ENCODE results near the gene SLC25A22. TPM values are rescaled to one million over a fixed set of nuclear protein-coding genes. Genes with fewer than 3 reads are reported as not detected.
A peak's percentile ranks its signal among the peaks of the same experiment; 100 is the strongest.

The SLC25A22 gene
- total and polyA plus RNA-seq, 10 of the 15 experiments (the other 5 are each of a cell fraction or from before 2014, with no cell fraction given): 0.27 to 27.0 (median 8.2) TPM

DNA sequence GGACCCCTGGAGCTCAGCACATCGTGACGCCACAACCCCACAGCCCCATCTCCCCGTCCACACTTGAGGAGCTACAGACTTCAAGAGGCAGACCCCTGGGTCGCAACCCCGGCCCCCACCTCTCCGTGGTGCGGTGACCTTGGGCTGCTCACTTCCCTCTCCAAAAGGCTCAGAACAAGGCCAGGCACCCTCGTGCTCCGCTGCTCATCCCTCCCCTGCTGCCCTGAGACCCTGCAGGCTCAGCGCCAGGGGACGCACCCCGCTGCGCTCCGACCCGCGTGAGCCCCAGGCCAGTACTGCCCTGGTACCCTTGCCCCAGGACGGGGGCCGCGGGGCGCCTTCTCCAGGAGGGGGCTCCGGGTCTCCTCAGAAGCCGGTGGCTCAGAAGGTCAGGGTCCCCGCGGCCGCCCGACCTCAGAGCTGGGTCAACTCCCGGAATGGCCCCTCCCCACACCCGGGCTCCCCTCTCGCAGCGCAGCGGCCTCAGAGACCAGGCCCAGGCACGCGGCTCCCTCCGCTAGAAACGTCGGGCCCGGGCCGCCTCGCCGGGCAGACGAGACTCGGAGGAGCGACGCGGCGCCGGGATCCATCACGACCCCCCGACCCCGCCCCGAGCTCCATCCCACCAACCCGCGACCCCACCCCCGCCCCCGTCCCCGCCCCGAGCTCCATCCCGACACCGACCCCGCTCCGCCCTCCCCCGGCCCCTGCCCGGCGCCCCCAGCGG lies 21.4 kb downstream of the SLC25A22 start:
- in situ Hi-C loops (cut with MboI): no loop called here
- CTCF ChIA-PET: interaction anchor here (0.9 kb wide), 1 partner anchor 51 kb away, joined by 5 read pairs; no protein-coding TSS in a partner anchor
- TF ChIP-seq POLR2AphosphoS2 (IDR thresholded peaks at IDR 0.05; ENCODE audit: low read depth, low read length) (no peak), NR2F1 (conservative IDR thresholded peaks at IDR 0.05) (peak; percentile 54; the same call in 1 of the 2 replicates), LARP7 (IDR thresholded peaks at IDR 0.05) (0 out of 2 replicates have a peak, but pooled peaks have one; percentile 46), POLR2AphosphoS5 (IDR thresholded peaks at IDR 0.05; ENCODE audit: low read length) (peak; percentile 40; the same call in 1 of the 2 replicates), POLR2A (IDR thresholded peaks at IDR 0.05; ENCODE audit: low read depth, low read length) (peak; percentile 71), MXI1 (IDR thresholded peaks at IDR 0.05; ENCODE audit: low read depth, low read length) (peak; percentile 55), RUNX3 (IDR thresholded peaks at IDR 0.05; ENCODE audit: low read length) (no peak), WRNIP1 (IDR thresholded peaks at IDR 0.05; ENCODE audit: borderline replicate concordance, low read depth, low read length) (no peak), DPF2 (IDR thresholded peaks at IDR 0.05) (0 out of 2 replicates have a peak, but pooled peaks have one; percentile 15), GATAD2B (conservative IDR thresholded peaks at IDR 0.05; ENCODE audit: low read depth) (0 out of 2 replicates have a peak, but pooled peaks have one; percentile 31), SPI1 (IDR thresholded peaks at IDR 0.05; ENCODE audit: borderline replicate concordance, insufficient read depth, low read depth, low read length) (peak; percentile 63; the same call in 1 of the 2 replicates), TARDBP (IDR thresholded peaks at IDR 0.05; ENCODE audit: borderline replicate concordance) (no peak), NFIC (IDR thresholded peaks at IDR 0.05; ENCODE audit: low read depth, low read length) (no peak), FOXM1 (IDR thresholded peaks at IDR 0.05; ENCODE audit: low read depth, low read length) (no peak), SMC3 (IDR thresholded peaks at IDR 0.05; ENCODE audit: borderline replicate concordance, low read length) (no peak), ESRRA (IDR thresholded peaks at IDR 0.05; ENCODE audit: low read length) (0 out of 2 replicates have a peak, but pooled peaks have one; percentile 41)
- TF ChIP-seq, protein P1, sequence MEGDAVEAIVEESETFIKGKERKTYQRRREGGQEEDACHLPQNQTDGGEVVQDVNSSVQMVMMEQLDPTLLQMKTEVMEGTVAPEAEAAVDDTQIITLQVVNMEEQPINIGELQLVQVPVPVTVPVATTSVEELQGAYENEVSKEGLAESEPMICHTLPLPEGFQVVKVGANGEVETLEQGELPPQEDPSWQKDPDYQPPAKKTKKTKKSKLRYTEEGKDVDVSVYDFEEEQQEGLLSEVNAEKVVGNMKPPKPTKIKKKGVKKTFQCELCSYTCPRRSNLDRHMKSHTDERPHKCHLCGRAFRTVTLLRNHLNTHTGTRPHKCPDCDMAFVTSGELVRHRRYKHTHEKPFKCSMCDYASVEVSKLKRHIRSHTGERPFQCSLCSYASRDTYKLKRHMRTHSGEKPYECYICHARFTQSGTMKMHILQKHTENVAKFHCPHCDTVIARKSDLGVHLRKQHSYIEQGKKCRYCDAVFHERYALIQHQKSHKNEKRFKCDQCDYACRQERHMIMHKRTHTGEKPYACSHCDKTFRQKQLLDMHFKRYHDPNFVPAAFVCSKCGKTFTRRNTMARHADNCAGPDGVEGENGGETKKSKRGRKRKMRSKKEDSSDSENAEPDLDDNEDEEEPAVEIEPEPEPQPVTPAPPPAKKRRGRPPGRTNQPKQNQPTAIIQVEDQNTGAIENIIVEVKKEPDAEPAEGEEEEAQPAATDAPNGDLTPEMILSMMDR (IDR thresholded peaks at IDR 0.05 in 2 of 3, conservative IDR thresholded peaks at IDR 0.05 in 1 of 3; ENCODE audit: control insufficient read depth in 2 of 3, extremely low read depth in 1 of 3, insufficient read depth in 1 of 3, low read depth in 3 of 3, low read length in 3 of 3): peak in 1 of 3 experiments; percentile 10; a peak in 1 of 6 replicates
- TF ChIP-seq, protein P2, sequence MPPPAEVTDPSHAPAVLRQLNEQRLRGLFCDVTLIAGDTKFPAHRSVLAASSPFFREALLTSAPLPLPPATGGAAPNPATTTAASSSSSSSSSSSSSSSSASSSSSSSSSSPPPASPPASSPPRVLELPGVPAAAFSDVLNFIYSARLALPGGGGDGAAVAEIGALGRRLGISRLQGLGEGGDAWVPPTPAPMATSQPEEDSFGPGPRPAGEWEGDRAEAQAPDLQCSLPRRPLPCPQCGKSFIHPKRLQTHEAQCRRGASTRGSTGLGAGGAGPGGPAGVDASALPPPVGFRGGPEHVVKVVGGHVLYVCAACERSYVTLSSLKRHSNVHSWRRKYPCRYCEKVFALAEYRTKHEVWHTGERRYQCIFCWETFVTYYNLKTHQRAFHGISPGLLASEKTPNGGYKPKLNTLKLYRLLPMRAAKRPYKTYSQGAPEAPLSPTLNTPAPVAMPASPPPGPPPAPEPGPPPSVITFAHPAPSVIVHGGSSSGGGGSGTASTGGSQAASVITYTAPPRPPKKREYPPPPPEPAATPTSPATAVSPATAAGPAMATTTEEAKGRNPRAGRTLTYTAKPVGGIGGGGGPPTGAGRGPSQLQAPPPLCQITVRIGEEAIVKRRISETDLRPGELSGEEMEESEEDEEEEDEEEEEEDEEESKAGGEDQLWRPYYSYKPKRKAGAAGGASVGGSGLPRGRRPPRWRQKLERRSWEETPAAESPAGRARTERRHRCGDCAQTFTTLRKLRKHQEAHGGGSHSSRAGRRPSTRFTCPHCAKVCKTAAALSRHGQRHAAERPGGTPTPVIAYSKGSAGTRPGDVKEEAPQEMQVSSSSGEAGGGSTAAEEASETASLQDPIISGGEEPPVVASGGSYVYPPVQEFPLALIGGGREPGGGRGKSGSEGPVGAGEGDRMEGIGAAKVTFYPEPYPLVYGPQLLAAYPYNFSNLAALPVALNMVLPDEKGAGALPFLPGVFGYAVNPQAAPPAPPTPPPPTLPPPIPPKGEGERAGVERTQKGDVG (CRISPR knock-in tag; IDR thresholded peaks at IDR 0.05): no peak
- peak overlapping the region; percentile 99 for H3K4me3 ChIP-seq
- H2AFZ ChIP-seq (ENCODE audit: control insufficient read depth, low read depth, low read length): peak overlapping the region; percentile 84
- peak; percentile 49 for FAIRE-seq
- H3K36me3 ChIP-seq (ENCODE audit: control insufficient read depth in 2 of 2, insufficient read depth in 2 of 2, low read length in 1 of 2): peaks cover 0 to 11% of the 10 kb centered on the region in 2 experiments; a peak in 3 of 4 replicates
- H3K4me2 ChIP-seq (ENCODE audit: control insufficient read depth, insufficient read depth): peak overlapping the region; percentile 92
- no peaks in the 10 kb centered on the region for H4K20me1 ChIP-seq (ENCODE audit: control insufficient read depth, insufficient read depth)
- peak overlapping the region; percentile 78 for H3K27ac ChIP-seq (ENCODE audit: control insufficient read depth, insufficient read depth)
- H3K4me1 ChIP-seq (ENCODE audit: control insufficient read depth, insufficient read depth, low read length): peaks cover 13% of the 10 kb centered on the region
- TSS peak; percentile 71 for BruUV-seq (replicated peaks)
- intact Hi-C loops (cut with micrococcal nuclease; ENCODE audit: unreplicated experiment): no loop called here
- SMC1A ChIA-PET (ENCODE audit: uncharacterized antibody, unreplicated experiment): interaction anchor here (0.6 kb wide), 1 partner anchor 266 kb away, joined by 3 read pairs; no protein-coding TSS in a partner anchor
- RAD21 ChIA-PET (ENCODE audit: unreplicated experiment): interaction anchor here (0.9 to 1.7 kb wide), 3 partner anchors 19 to 161 kb away, joined by 3 to 6 read pairs (median 4); partner anchors contain the start of gene IRF7
- POLR2A ChIA-PET: interaction anchor here (0.9 to 1.4 kb wide), 3 partner anchors 19 to 30 kb away, joined by 3 to 10 read pairs (median 3); partner anchors contain the start of gene TALDO1
- peak; percentile 59 for ATAC-seq
- peaks cover 41% of the 10 kb centered on the region for H3K79me2 ChIP-seq (ENCODE audit: control insufficient read depth, insufficient read depth, low read length)
- H3K9me3 ChIP-seq (replicated peaks; ENCODE audit: control insufficient read depth, insufficient read depth, low read length): no peaks in the 10 kb centered on the region
- 2% methylated on average over 40 of the region's 65 CpGs for WGBS (ENCODE audit: insufficient coverage, insufficient replicate concordance, low lambda C conversion rate, missing lambda C conversion rate)
- H3K9ac ChIP-seq (ENCODE audit: control insufficient read depth, insufficient read depth, low read length): peak overlapping the region; percentile 90
- no peak for DNase-seq (ENCODE audit: low read depth, low spot score)
- H3K27me3 ChIP-seq (replicated peaks in 1 of 2; ENCODE audit: control insufficient read depth in 2 of 2, insufficient read depth in 2 of 2, low read length in 1 of 2): no peaks in the 10 kb centered on the region
